HepG2 (cell line): ENCODE measurements around the gene IGFALS. TPM values are rescaled to one million over a fixed set of nuclear protein-coding genes. Genes with fewer than 3 reads are reported as not detected.

Experiments
- BATF2 ChIP-seq: sonication (generic); formaldehyde crosslinking; IDR thresholded peaks from 2 replicates; pipeline ENCODE4 v1.8.0; 2022; ENCODE audit warnings: mild to moderate bottlenecking, missing genetic modification reagents, moderate library complexity
- GRHL1 ChIP-seq: sonication (generic); formaldehyde crosslinking; conservative IDR thresholded peaks from 2 replicates; pipeline ENCODE4 v1.8.0; 2022; ENCODE audit warnings: missing genetic modification reagents
- ISX ChIP-seq: sonication (generic); formaldehyde crosslinking; conservative IDR thresholded peaks from 2 replicates; pipeline ENCODE4 v1.5.0; 2020; ENCODE audit warnings: missing genetic modification reagents
- NAIF1 ChIP-seq: sonication (generic); formaldehyde crosslinking; IDR thresholded peaks from 2 replicates; pipeline ENCODE4 v1.5.0; 2020; ENCODE audit warnings: mild to moderate bottlenecking, missing genetic modification reagents, borderline replicate concordance
- NFAT5 ChIP-seq: sonication (generic); formaldehyde crosslinking; IDR thresholded peaks from 2 replicates; pipeline ENCODE4 v1.4.0; 2020; ENCODE audit warnings: missing genetic modification reagents
- PAX8 ChIP-seq: sonication (generic); formaldehyde crosslinking; IDR thresholded peaks from 2 replicates; pipeline ENCODE4 v1.8.0; 2022; ENCODE audit warnings: mild to moderate bottlenecking, missing genetic modification reagents, borderline replicate concordance
- RBM22 ChIP-seq: fragments of 200-400 bp; formaldehyde crosslinking; optimal IDR thresholded peaks from 2 replicates; pipeline ENCODE3; 2017; ENCODE audit warnings: mild to moderate bottlenecking, low read length, moderate library complexity
- SNAPC2 ChIP-seq: sonication (generic); formaldehyde crosslinking; IDR thresholded peaks from 2 replicates; pipeline ENCODE4 v1.8.1; 2022; ENCODE audit warnings: mild to moderate bottlenecking, missing genetic modification reagents
- ZBTB39 ChIP-seq: sonication (generic); formaldehyde crosslinking; IDR thresholded peaks from 2 replicates; pipeline ENCODE4 v1.5.0; 2020; ENCODE audit warnings: missing genetic modification reagents
- ZFP91 ChIP-seq: sonication (generic); formaldehyde crosslinking; IDR thresholded peaks from 2 replicates; pipeline ENCODE4 v1.9.0; 2022; ENCODE audit warnings: missing genetic modification reagents, mild to moderate bottlenecking, borderline replicate concordance
- ZMAT3 ChIP-seq: sonication (generic); formaldehyde crosslinking; conservative IDR thresholded peaks from 2 replicates; pipeline ENCODE4 v1.7.0; 2021; ENCODE audit warnings: missing genetic modification reagents
- ZNF207 ChIP-seq: fragments of 450-650 bp; IDR thresholded peaks from 2 replicates; pipeline ENCODE4 v1.6.1; 2016; ENCODE audit warnings: antibody characterized with exemption, borderline replicate concordance
- ZNF326 ChIP-seq: sonication (generic); formaldehyde crosslinking; IDR thresholded peaks from 2 replicates; pipeline ENCODE4 v1.4.0; 2020; ENCODE audit warnings: missing genetic modification reagents, borderline replicate concordance
- ZNF367 ChIP-seq: sonication (generic); formaldehyde crosslinking; IDR thresholded peaks from 2 replicates; pipeline ENCODE4 v1.4.0; 2020; ENCODE audit warnings: missing genetic modification reagents, borderline replicate concordance
- ZNF570 ChIP-seq: sonication (generic); formaldehyde crosslinking; IDR thresholded peaks from 2 replicates; pipeline ENCODE4 v1.4.0; 2020; ENCODE audit warnings: mild to moderate bottlenecking, missing genetic modification reagents, borderline replicate concordance
- ZNF749 ChIP-seq: sonication (generic); formaldehyde crosslinking; IDR thresholded peaks from 2 replicates; pipeline ENCODE4 v1.8.0; 2022; ENCODE audit warnings: mild to moderate bottlenecking, missing genetic modification reagents, moderate library complexity, borderline replicate concordance
- ZNF772 ChIP-seq: sonication (generic); formaldehyde crosslinking; IDR thresholded peaks from 2 replicates; pipeline ENCODE4 v1.5.0; 2020; ENCODE audit warnings: mild to moderate bottlenecking, missing genetic modification reagents
- polyA plus RNA-seq, 8 experiments: library from polyadenylated mRNA; depleted of rRNA in 3 of 8; stranded (reverse) in 7 of 8; unstranded in 1 of 8; fragments of >200 nt; fragmentation: Illumina TruSeq in 4 of 8; extraction: Trizol in 4 of 8; gene quantifications; 2 replicates each; pipeline versions ENCODE4 v1.2.1 to v1.2.3, GENCODE V29; 2011 to 2016; ENCODE audit warnings: low read depth in 4 of 8, missing spikeins in 1 of 8, mixed read lengths in 1 of 8; ENCODE audit not compliant: insufficient read depth in 1 of 8
- total RNA-seq, 5 experiments: library from RNA; depleted of rRNA; stranded (reverse); fragments of >200 nt; fragmentation: Illumina TruSeq; extraction: Trizol; gene quantifications; 2 replicates each; pipeline ENCODE4 v1.2.3, GENCODE V29; 2016; ENCODE audit warnings: low read depth in 1 of 5

Gene IGFALS
- total and polyA plus RNA-seq, 2 of the 13 experiments (the other 11 are each of a cell fraction or from before 2014, with no cell fraction given), result 0.34 to 2.4 TPM

- TF ChIP-seq NFAT5 (CRISPR knock-in tag), result no peak
- 0 out of 2 replicates have a peak, but pooled peaks have one; percentile 22 for TF ChIP-seq ZNF772 (CRISPR knock-in tag)
- TF ChIP-seq ISX (CRISPR knock-in tag), result no peak
- TF ChIP-seq NAIF1 (CRISPR knock-in tag), result no peak
- TF ChIP-seq ZNF367 (CRISPR knock-in tag), result no peak
- no peak; the same call in 1 of the 2 replicates for TF ChIP-seq ZNF749 (CRISPR knock-in tag)
- no peak for TF ChIP-seq SNAPC2 (CRISPR knock-in tag)
- no peak for TF ChIP-seq ZNF570 (CRISPR knock-in tag)
- no peak for TF ChIP-seq ZMAT3 (CRISPR knock-in tag)
- no peak for TF ChIP-seq PAX8 (CRISPR knock-in tag)
- no peak for TF ChIP-seq BATF2 (CRISPR knock-in tag)
- no peak for TF ChIP-seq RBM22
- TF ChIP-seq ZNF326, result no peak
- no peak for TF ChIP-seq GRHL1 (CRISPR knock-in tag)
- TF ChIP-seq ZNF207, result no peak
- peak; percentile 70; the same call in 1 of the 2 replicates for TF ChIP-seq ZFP91 (CRISPR knock-in tag)
- TF ChIP-seq ZBTB39 (CRISPR knock-in tag), result no peak
Observed at GRCh38 chr16:1794221-1794871, 841 bp upstream of the IGFALS start (continued).
